ENCODE data around the gene RNU7-1.

DNA sequence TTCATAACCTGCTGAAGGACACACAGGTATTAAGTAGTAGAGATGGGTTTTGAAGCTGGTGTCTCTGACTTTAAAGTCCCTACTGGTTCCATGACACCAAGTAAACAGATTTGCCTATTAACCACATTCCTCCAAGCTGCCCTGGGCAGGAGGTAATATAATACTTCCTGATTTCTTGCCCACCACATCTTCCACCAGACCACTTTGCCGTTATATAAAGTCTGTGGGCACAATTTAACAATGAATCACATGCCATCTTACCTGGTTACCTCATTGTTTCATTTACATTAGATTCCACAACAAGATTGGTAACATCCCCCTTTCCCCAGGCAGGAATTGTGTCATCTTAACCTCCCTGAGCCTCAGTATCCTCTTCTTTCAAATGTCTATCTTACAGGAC, 39.9 kb upstream of the RNU7-1 start:
- TF ChIP-seq POLR2A (IDR thresholded peaks at IDR 0.05; ENCODE audit: low read depth, low read length), result no peak
- no peak for TF ChIP-seq POLR2AphosphoS5 (IDR thresholded peaks at IDR 0.05; ENCODE audit: low read depth, low read length)
